Mucosa of descending colon (tissue), 3 donors: ENCODE results near the gene ABR. TPM values are rescaled to one million over a fixed set of nuclear protein-coding genes. Genes with fewer than 3 reads are reported as not detected.
A peak's percentile ranks its signal among the peaks of the same experiment; 100 is the strongest.

ENCODE experiments used
- ATAC-seq: fragments of 200-7000 bp; cut with Tn5 transposase; one replicate; pipeline ENCODE4 v1.9.1; 2020; ENCODE audit warnings: mild to moderate bottlenecking, moderate library complexity
- DNase-seq, 3 donors: peaks; one replicate each; pipeline ENCODE4 v3.0.0-alpha.2; 2020
- H3K36me3 ChIP-seq: fragments of 200-600 bp; one replicate; pipeline ENCODE4 v1.8.0; 2021; ENCODE audit warnings: low read depth, mild to moderate bottlenecking
- H3K4me1 ChIP-seq: fragments of 200-600 bp; one replicate; pipeline ENCODE4 v1.8.0; 2021; ENCODE audit warnings: low read depth, mild to moderate bottlenecking
- H3K4me3 ChIP-seq: fragments of 200-600 bp; one replicate; pipeline ENCODE4 v1.8.0; 2021; ENCODE audit warnings: mild to moderate bottlenecking
- H3K9me3 ChIP-seq: fragments of 200-600 bp; one replicate; pipeline ENCODE4 v1.8.0; 2021; ENCODE audit warnings: mild to moderate bottlenecking
- intact Hi-C, 2 donors: fragments of 100-400 bp; cut with DNase I in 1 of 2; cut with micrococcal nuclease in 1 of 2; formaldehyde crosslinking; loops; one replicate each; pipeline versions ENCODE4 v1.11.0 to v1.11.1; 2022; cut with DNase I, micrococcal nuclease
- total RNA-seq, 3 donors: library from RNA; stranded (reverse); fragmentation: NEBNext Ultra II Directional in 2 of 3; extraction: Animal tissue kit (Norgen Biotek cat#: 25700) in 2 of 3; gene quantifications; one replicate each; pipeline versions ENCODE4 v1.2.1 to v1.2.4, GENCODE V29; 2021 to 2023
- TF ChIP-seq, protein P1 (sequence below): fragments of 200-600 bp; IDR thresholded peaks from one replicate; pipeline ENCODE4 v1.8.0; 2022; ENCODE audit warnings: antibody characterized with exemption, mild to moderate bottlenecking
- donor health status: DM: no; HTN: no; CAD: no; lungs with moderate emphysema.
- donor health status: DM: no; HTN: no; CAD: no.
- donor health status: DM: no; HTN: yes; CAD: no.

ABR gene
- total RNA-seq, 3 donors from 2014 or later: 257 to 470 (median 292) TPM

DNA sequence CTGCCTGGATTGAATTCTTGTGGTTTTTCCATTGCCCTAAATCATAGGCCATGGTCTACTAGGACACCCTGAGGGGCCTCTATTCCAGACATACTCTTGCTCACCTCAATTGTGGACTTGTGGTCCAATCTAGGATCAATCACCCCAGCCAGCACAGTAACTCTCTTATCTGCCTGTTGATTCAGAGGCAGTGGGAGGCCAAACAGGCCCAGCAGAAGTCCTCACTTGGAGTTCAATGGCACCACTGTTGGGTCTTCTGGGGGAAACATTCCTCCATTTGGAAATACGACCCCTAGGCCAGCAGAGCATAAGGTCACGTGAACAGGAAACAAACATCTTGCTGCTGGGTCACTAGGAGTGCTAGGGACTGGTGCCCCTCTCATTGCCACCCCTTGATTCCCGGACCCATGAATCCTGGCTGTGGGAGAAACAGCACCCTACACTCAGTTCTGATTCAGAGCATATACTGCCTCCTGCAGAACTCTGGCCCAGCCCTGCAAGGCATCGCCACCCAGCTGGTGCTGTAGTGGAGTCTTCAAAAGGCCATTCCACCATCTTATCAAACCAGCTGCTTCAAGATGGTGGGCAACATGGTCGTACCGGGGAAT, 193.4 kb downstream of the ABR start:
- H3K9me3 ChIP-seq: no peaks in the 10 kb centered on the region
- TF ChIP-seq, protein P1, sequence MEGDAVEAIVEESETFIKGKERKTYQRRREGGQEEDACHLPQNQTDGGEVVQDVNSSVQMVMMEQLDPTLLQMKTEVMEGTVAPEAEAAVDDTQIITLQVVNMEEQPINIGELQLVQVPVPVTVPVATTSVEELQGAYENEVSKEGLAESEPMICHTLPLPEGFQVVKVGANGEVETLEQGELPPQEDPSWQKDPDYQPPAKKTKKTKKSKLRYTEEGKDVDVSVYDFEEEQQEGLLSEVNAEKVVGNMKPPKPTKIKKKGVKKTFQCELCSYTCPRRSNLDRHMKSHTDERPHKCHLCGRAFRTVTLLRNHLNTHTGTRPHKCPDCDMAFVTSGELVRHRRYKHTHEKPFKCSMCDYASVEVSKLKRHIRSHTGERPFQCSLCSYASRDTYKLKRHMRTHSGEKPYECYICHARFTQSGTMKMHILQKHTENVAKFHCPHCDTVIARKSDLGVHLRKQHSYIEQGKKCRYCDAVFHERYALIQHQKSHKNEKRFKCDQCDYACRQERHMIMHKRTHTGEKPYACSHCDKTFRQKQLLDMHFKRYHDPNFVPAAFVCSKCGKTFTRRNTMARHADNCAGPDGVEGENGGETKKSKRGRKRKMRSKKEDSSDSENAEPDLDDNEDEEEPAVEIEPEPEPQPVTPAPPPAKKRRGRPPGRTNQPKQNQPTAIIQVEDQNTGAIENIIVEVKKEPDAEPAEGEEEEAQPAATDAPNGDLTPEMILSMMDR: no peak
- DNase-seq: no peak
- no peaks in the 10 kb centered on the region for H3K36me3 ChIP-seq
- H3K4me1 ChIP-seq: peaks cover under 1% of the 10 kb centered on the region
- ATAC-seq: no peak
- intact Hi-C loops: loop anchor here in 1 of 2 donors (10.0 kb wide), 1 partner anchor 192 kb away; no protein-coding TSS in a partner anchor
- H3K4me3 ChIP-seq: no peak overlapping the region

DNA sequence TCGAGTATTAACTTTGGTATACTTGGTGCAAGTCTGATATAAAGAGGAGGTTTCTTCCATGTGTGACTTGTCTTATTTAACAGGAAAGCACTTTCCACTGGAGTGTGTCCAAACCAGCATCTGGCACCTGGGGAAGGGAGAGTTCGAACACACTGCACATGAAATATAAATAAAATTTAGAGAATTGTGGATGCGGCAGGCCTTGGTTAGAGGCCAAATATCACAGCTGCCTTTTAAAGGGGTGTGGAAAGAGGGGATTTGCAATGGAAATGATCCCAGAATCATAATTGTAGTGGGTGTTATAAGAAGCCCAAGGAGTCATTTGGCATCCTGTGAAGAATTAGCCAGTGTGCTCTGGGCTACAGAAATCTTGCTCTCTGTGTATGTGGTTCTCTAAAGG, 195.9 kb downstream of the ABR start:
- Histone ChIP-seq H3K36me3 (no peaks in the 10 kb centered on the region), H3K4me3 (no peak overlapping the region), H3K9me3 (no peaks in the 10 kb centered on the region), H3K4me1 (peaks cover 12% of the 10 kb centered on the region)
- ATAC-seq: no peak
- TF ChIP-seq, protein P1: no peak
- DNase-seq: no peak
- intact Hi-C loops: loop anchor here (5.0 to 10.0 kb wide), 2 partner anchors 187 to 189 kb away; no protein-coding TSS in a partner anchor

DNA sequence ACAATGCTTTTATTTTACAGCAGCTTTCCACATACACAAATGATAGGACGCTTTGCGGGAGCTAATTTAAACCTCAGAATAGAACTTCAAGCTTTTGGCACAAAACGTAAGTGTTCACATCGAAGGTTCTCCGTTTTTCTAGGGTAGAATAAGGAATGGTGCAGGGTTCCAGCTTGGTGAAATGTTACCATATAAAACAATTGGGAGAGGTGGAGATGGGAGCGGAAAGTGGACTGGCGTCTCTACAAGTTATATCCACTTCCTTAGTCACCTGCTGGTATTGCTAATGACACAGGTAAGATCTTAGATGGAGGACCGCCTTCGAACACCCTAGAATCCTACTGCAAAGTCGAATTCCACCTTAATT, 198.5 kb downstream of the ABR start:
- ATAC-seq (no peak), DNase-seq (no peak)
- H3K9me3 ChIP-seq: no peaks in the 10 kb centered on the region
- intact Hi-C loops: loop anchor here (5.0 to 10.0 kb wide), 2 partner anchors 184 to 186 kb away; no protein-coding TSS in a partner anchor
- H3K36me3 ChIP-seq: no peaks in the 10 kb centered on the region
- TF ChIP-seq, protein P1: peak; percentile 1
- H3K4me1 ChIP-seq: peaks cover 16% of the 10 kb centered on the region
- H3K4me3 ChIP-seq: no peak overlapping the region

DNA sequence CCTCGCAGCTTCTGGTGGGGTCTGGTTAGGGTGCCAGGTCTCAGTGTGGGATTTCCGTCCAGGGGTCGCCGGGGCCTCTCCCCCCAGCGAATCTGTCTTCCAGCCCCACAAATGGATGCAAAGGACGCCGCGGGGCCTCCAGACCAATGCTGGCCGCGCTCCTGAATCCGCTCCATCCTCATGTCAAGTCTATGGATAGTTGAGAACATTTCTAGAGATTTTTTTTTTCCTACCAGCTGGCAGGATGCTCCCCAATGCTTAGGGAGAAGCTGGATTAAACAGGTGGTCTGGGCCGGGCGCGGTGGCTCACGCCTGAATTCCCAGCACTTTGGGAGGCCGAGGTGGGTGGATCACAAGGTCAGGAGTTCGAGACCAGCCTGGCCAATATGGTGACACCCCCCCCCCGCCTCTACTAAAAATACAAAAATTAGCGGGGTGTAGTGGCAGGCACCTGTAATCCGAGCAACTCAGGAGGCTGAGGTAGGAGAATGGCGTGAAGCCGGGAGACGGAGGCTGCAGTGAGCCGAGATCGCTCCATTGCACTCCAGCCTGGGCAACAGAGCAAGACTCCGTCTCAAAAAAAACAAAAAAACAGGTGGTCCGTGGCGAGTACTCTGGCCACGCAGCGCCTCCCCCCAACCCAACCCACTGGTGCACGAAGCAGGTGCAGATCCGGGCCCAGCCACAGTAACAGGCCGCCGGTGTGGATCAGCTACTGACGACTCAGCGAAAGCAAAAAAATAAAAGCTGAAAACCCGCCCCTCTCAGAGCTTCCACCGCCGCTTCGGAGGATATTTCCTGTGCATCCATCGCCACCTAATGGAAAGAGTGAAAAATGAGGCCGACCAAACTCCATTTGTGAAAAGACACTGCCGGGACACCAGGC, 199.1 kb downstream of the ABR start:
- TF ChIP-seq, protein P1: peak; percentile 42
- H3K36me3 ChIP-seq: no peaks in the 10 kb centered on the region
- ATAC-seq (peak; percentile 75), DNase-seq (peak; percentile 72 to 79 (median 78))
- peaks cover 16% of the 10 kb centered on the region for H3K4me1 ChIP-seq
- H3K4me3 ChIP-seq: no peak overlapping the region
- intact Hi-C loops: loop anchor here (5.0 to 10.0 kb wide), 2 partner anchors 183 to 186 kb away; no protein-coding TSS in a partner anchor
- H3K9me3 ChIP-seq: no peaks in the 10 kb centered on the region

DNA sequence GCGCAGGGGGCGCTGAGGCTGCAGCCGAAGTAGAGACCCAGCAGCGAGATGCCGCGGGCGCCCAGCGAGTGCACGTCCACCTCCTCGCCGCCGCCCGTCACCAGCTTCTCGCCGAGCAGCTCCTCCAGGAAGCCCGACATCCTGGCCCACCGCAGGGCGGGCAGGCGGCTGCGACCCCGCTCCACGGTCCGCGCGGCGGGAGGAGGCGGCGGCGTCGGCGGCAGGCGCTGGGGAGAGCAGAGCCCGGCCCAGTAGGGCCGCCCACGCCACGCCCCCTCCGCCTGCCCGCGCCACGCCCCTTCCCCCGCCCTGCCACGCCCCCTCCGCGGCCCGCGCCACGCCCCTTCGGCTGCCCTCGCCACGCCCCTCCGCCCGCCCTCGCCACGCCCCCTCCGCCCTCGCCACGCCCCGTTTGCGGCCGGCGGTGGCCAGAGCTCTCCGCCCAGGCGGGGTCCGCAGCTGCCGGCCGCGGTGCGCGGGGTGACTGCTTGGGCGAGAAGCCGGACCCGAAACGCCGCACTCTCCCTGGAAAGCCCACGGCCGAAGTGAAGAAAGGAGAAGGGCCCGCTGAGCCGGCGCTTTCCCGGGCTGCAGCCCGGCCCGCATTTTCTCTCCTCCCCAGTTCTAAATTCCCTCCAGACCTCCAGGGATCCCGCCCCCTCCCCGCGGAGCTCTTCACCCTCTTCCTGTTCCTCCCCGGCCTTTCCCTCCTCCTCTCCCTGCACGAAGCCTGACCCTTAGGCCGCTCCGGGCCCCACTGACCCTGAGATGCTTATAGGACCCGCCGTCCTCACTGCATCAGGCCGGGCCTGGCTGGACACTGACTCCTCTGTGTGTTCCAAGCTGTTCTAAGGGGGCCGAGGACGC, 200.0 kb downstream of the ABR start, which contains the start of gene NXN:
Gene NXN (minus strand): TSS at position 238 of the 867 bp plus-strand sequence.
- Histone ChIP-seq H3K36me3 (no peaks in the 10 kb centered on the region), H3K4me3 (peak within 1 kb of the TSS; percentile 11), H3K9me3 (no peaks in the 10 kb centered on the region), H3K4me1 (peaks cover 16% of the 10 kb centered on the region)
- intact Hi-C loops: loop anchor here (5.0 to 10.0 kb wide), 2 partner anchors 182 to 185 kb away; no protein-coding TSS in a partner anchor
- ATAC-seq (peak; percentile 99), DNase-seq (peak; percentile 89 to 94 (median 91))
- TF ChIP-seq, protein P1: no peak
